NCI-H146 (cell line): ENCODE results near the gene CSE1L.
"Not testable (repeated sequence)": the region's sequence is repeated elsewhere in the genome, so short reads cannot be mapped to it uniquely, and the experiment has no call there.

ENCODE experiments used
- DNase-seq: peaks from one replicate; lab custom pipeline; 2025; lab: John Stamatoyannopoulos, UW

The CSE1L gene

GRCh38 chr20:49078310-49078709, 32.2 kb downstream of the CSE1L start:
- DNase-seq: no peak

GRCh38 chr20:49082295-49082694, 36.2 kb downstream of the CSE1L start:
- DNase-seq: not testable (repeated sequence)

DNA sequence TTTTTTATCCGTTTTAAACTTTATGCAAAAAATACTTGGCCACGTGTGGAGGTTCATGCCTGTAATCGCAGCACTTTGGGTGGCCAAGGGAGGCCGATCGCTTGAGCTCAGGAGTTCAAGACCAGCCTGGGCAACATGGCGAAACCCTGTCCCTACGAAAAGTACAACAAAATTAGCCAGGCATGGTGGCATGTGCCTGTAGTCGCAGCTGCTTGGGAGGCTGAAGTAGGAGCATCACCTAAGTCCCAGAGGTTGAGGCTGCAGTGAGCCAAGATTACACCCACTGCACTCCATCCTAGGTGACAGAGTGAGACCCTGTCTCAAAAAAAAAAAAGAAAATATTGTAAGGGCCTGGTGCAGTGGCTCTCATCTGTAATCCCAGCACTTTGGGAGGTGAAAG, 45.0 kb downstream of the CSE1L start:
- DNase-seq: no peak

GRCh38 chr20:49091762-49092161, 45.6 kb downstream of the CSE1L start:
- DNase-seq: no peak

- DNase-seq: no peak
Measured at GRCh38 chr20:49096203-49096730, 50.2 kb downstream of the CSE1L start.

DNA sequence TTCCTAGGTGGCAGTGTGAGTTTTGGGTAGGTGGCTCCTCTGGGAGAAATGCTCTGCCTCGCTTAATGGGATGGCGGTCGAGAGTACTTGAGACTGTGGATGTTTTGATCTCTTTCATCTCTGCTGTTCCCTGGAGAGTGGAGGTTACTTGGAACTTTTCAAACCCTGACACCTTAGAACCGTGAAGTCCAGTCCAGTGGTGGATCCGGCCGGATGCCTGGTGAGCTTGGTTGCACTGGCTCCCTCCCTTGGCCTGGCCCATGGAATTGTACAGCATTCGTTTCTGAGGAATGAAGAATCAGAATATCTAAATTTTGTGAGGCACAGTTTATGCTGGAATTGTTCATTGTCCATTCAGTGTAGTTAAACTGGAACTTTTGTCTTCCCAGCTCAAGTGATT, 51.0 kb downstream of the CSE1L start:
- no peak for DNase-seq

DNA sequence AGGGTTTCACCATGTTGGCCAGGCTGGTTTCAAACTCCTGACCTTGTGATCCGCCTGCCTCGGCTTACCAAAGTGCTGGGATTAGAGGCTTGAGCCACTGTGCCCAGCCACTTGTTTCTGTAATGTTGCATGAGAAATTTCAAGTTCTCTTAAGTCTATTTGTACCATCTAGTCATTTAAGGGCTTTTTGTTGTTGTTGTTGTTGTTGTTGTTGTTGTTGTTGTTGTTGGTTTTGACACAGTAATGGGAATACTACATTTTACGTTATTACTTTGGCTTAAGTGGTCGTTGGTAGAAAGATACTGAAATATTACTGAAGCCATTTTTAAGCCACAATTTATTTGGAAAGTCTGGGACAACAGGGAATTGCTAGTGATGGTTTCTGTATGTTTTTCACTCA, 52.0 kb downstream of the CSE1L start:
- no peak for DNase-seq

- DNase-seq: no peak
Measured at GRCh38 chr20:49099011-49099410, 52.9 kb downstream of the CSE1L start.

- DNase-seq: not testable (repeated sequence)
Measured at GRCh38 chr20:49100292-49100691, 54.2 kb downstream of the CSE1L start.

- no peak for DNase-seq
Measured at GRCh38 chr20:49100972-49101371, 54.9 kb downstream of the CSE1L start.

GRCh38 chr20:49103019-49103418, 56.9 kb downstream of the CSE1L start:
- no peak for DNase-seq

- DNase-seq: no peak
Measured at GRCh38 chr20:49103647-49104364, 57.7 kb downstream of the CSE1L start.

DNA sequence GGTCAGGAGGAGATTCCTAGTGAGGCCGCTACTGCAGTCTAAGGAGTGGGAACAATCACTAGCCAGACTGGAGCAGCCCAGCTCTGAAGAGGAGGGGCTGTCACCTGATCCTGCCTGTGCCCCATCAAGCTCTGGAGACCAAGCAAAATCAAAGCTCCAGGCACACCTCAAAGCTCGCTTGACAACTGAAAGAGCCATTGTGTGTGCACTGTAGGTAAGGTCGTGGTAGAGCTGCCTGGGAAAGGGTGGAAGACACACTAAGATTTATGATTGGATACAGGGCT, 58.2 kb downstream of the CSE1L start:
- no peak for DNase-seq

DNA sequence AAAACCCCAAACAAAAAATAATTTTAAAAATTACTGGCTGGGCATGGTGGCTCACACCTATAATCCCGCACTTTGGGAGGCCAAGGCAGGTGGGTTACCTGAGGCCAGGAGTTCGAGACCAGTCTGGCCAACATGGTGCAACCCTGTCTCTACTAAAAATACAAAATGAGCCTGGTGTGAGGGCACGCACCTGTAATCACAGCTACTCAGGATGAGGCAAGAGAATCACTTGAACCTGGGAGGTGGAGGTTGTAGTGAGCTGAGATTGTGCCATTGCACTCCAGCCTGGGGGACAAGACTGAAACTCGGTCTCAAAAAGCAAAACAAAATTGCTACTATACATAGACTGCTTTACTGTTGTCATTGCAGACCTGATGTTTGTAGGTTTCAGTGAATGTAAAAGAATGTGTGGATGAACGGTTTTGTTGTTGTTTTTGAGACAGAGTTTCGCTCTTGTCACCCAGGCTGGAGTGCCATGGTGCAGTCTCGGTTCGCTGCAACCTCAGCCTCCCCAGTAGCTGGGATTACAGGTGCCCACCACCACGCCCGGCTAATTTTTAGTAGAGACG, 59.0 kb downstream of the CSE1L start:
- not testable (repeated sequence) for DNase-seq

DNA sequence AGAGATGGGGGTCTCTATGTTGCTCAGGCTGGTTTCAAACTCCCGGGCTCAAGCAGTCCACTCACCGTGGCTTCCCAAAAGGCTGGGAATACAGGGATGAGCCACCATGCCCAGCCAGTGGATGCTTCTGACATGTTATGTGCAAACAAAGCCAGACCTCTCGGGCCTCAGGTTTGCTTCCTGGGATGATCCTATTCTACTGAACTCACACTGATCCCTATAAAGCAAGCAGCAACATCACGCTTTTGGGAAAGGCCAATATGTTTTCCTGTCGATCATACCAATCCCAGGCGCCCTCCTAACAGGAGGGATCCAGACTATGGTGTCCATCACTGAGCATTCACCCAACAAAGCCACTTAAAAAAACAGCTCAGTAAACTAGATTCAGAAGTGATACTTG, 60.2 kb downstream of the CSE1L start:
- DNase-seq: no peak

DNA sequence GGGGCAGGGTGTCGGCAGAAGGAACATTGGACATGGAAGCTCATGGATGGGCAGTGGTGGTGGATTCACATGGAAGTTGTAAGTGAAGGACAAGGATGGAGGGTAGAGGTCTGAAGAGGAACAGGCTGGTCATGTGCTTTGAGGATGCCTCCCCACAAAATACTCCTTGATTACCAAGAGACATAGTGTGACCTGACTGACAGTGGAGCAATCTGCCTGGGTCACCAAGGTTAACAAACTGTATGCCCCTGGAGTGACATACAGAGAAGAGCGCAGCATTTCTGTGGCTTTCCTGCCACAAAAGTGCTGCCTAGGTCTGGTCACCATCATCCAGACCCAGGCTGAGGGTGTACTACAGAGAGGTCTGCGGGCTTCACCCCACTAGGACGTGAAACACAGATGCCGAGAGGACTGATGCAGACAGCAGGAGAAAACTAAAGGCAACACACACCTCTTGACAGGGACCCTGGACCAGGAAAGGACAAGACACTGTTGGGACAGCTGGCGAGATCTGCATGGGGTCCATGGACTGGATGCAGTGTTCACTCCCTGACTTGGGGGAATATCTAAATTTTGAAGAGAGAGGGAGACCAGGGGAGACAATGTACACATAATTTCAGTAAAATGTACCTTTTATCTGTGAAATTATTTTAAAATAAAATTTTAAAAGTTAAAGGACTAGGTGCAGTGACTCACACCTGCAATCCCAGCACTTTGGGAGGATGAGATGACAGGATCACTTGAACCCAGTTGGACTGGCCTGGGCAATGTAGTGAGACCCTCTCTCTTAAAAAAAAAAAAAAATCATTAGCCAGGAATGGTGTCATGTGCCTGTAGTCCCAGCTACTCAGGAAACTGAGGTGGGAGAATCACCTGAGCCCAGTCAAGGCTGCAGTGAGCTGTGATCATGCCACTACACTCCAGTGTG, 64.9 kb downstream of the CSE1L start:
- no peak for DNase-seq

- DNase-seq: no peak
Measured at GRCh38 chr20:49112596-49113274, 66.6 kb downstream of the CSE1L start.

GRCh38 chr20:49115564-49115963, 69.5 kb downstream of the CSE1L start:
- DNase-seq: no peak

- no peak for DNase-seq
Measured at GRCh38 chr20:49118307-49118706, 72.2 kb downstream of the CSE1L start.

- DNase-seq: no peak
Measured at GRCh38 chr20:49119988-49120387, 73.9 kb downstream of the CSE1L start.

GRCh38 chr20:49122920-49123319, 76.8 kb downstream of the CSE1L start:
- no peak for DNase-seq

GRCh38 chr20:49123982-49124381, 77.9 kb downstream of the CSE1L start:
- DNase-seq: no peak
